ENCODE results near the gene PPP1R26.

Gene PPP1R26

GRCh38 chr9:135474915-135475314 is 4.7 kb upstream of the PPP1R26 start:
- Histone ChIP-seq H3K4me3 (ENCODE audit: low read depth, low read length) (no peak overlapping the region), H3K9me3 (ENCODE audit: control insufficient read depth, insufficient read depth, low read depth, low read length) (no peaks in the 10 kb centered on the region), H3K36me3 (ENCODE audit: control insufficient read depth in 2 of 2, insufficient read depth in 1 of 2, low read length in 2 of 2) (peaks cover 0 to 3% of the 10 kb centered on the region in 2 experiments; a peak in 1 of 3 replicates), H3K4me1 (ENCODE audit: control insufficient read depth, insufficient read depth, low read length) (no peaks in the 10 kb centered on the region), H3K27ac (ENCODE audit: extremely low read depth, low read depth, low read length) (no peak overlapping the region)
- ChIA-PET POLR2A (interaction anchor here (0.6 kb wide), 1 partner anchor 892 kb away, joined by 3 read pairs; no protein-coding TSS in a partner anchor), CTCF (interaction anchor here (0.7 to 2.5 kb wide), 5 partner anchors 12 to 662 kb away, joined by 3 to 9 read pairs (median 4); partner anchors contain the start of gene MRPS2)
- no peak for TF ChIP-seq GLI4 (tag by site-specific recombination; IDR thresholded peaks at IDR 0.05)
- no peak for TF ChIP-seq ZBTB21 (tag by site-specific recombination; IDR thresholded peaks at IDR 0.05)
- peak; percentile 29; the same call in 1 of the 2 replicates for TF ChIP-seq CTCF (tag by site-specific recombination; IDR thresholded peaks at IDR 0.05)
- no peak for TF ChIP-seq ZFP69B (tag by site-specific recombination; IDR thresholded peaks at IDR 0.05)
- TF ChIP-seq ZNF654 (tag by site-specific recombination; IDR thresholded peaks at IDR 0.05; ENCODE audit: low read depth), result peak; percentile 15; the same call in 1 of the 2 replicates
- TF ChIP-seq ZNF19 (tag by site-specific recombination; IDR thresholded peaks at IDR 0.05; ENCODE audit: low read depth), result no peak
- TF ChIP-seq PRDM10 (tag by site-specific recombination; IDR thresholded peaks at IDR 0.05), result peak; percentile 32; the same call in 1 of the 2 replicates

GRCh38 chr9:135476561-135477355 is 2.8 kb upstream of the PPP1R26 start:
- H3K36me3 ChIP-seq (ENCODE audit: control insufficient read depth in 2 of 2, insufficient read depth in 1 of 2, low read length in 2 of 2), result peaks cover 0 to 3% of the 10 kb centered on the region in 2 experiments; a peak in 1 of 3 replicates
- no peak overlapping the region for H3K4me3 ChIP-seq (ENCODE audit: low read depth, low read length)
- ChIA-PET CTCF (interaction anchor here (0.6 to 1.9 kb wide), 5 partner anchors 14 to 65 kb away, joined by 3 to 6 read pairs (median 4); no protein-coding TSS in a partner anchor), POLR2A (no interaction called here)
- no peaks in the 10 kb centered on the region for H3K4me1 ChIP-seq (ENCODE audit: control insufficient read depth, insufficient read depth, low read length)
- H3K9me3 ChIP-seq (ENCODE audit: control insufficient read depth, insufficient read depth, low read depth, low read length), result no peaks in the 10 kb centered on the region
- H3K27ac ChIP-seq (ENCODE audit: extremely low read depth, low read depth, low read length), result no peak overlapping the region
- TF ChIP-seq ZNF843 (tag by site-specific recombination; IDR thresholded peaks at IDR 0.05), result no peak
- TF ChIP-seq ZNF221 (tag by site-specific recombination; IDR thresholded peaks at IDR 0.05; ENCODE audit: borderline replicate concordance), result no peak
- TF ChIP-seq ZNF692 (tag by site-specific recombination; IDR thresholded peaks at IDR 0.05), result no peak
- no peak for TF ChIP-seq ZNF449 (tag by site-specific recombination; IDR thresholded peaks at IDR 0.05)
- TF ChIP-seq CTCF (tag by site-specific recombination; IDR thresholded peaks at IDR 0.05), result no peak
- TF ChIP-seq PRDM2 (tag by site-specific recombination; IDR thresholded peaks at IDR 0.05; ENCODE audit: borderline replicate concordance), result no peak
- TF ChIP-seq GLI4 (tag by site-specific recombination; IDR thresholded peaks at IDR 0.05), result no peak
- no peak for TF ChIP-seq ZNF394 (tag by site-specific recombination; IDR thresholded peaks at IDR 0.05; ENCODE audit: borderline replicate concordance)
- no peak for TF ChIP-seq KLF8 (tag by site-specific recombination; IDR thresholded peaks at IDR 0.05)

Measured in HEK293 (cell line).